ENCODE measurements around the gene ACTL10.

The ACTL10 gene

DNA sequence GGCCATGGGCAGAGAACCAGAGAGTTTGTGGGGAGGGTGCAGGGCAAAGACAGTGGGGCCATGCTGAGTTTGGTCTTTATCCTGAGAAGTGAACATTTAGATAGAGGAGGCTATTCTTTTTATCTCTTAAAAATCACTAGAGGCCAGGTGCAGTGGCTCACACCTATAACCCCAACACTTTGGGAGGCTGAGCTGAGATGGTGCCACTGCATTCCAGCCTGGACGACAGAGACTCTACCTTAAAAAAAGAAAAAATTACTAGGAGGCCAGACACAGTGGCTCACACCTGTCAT, 44.6 kb downstream of the ACTL10 start:
- FAIRE-seq = no peak
- no peak for TF ChIP-seq POLR2A (IDR thresholded peaks at IDR 0.05; ENCODE audit: low read depth, low read length)
- no peak for DNase-seq (ENCODE audit: insufficient read length, low spot score)

DNA sequence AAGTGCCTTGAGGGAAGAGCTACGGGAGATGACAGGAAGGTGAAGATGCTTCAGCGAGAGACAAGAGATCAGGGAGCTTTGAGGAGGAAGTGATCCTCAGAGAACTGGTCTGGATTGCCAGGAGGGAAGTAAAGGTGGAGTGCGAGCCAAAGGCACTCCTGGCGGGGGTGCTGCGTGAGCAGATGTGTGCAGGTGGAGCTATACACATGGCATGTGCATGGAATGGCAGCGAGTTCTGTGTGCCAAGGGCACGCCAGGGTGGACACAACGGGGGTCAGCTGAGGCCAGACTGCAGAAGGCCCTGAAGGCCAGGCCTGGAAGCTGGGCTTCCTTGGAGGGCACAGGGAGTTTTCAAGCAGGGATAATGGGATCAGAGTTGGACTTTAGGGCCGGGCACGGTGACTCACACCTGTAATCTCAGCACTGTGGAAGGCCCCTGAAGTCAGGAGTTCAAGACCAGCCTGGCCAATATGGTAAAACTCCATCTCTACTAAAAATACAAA, 47.2 kb downstream of the ACTL10 start:
- no peak for DNase-seq (ENCODE audit: insufficient read length, low spot score)
- TF ChIP-seq POLR2A (IDR thresholded peaks at IDR 0.05; ENCODE audit: low read depth, low read length) = no peak
- FAIRE-seq = no peak

- no peak for TF ChIP-seq POLR2A (IDR thresholded peaks at IDR 0.05; ENCODE audit: low read depth, low read length)
- no peak for FAIRE-seq
- DNase-seq (ENCODE audit: insufficient read length, low spot score) = no peak
These were observed 49.8 kb downstream of the ACTL10 start for GRCh38 chr20:33716498-33716897.
